ENCODE data around the gene ERBB3.

GRCh38 chr12:56151672-56152131, 71.7 kb downstream of the ERBB3 start:
- TF ChIP-seq CTCF (conservative IDR thresholded peaks at IDR 0.05; ENCODE audit: low read length) (peak; percentile 74), EZH2phosphoT487 (IDR thresholded peaks at IDR 0.05; ENCODE audit: borderline replicate concordance, low read depth, low read length) (no peak)
